Erythroblast (primary cell): ENCODE data around the gene FGF5.

Source experiments
- GATA1 ChIP-seq: IDR thresholded peaks from 2 replicates; pipeline ENCODE4 v1.6.1; 2011; ENCODE audit warnings: low read depth, mild to moderate bottlenecking, control low read depth, low read length, moderate library complexity
- POLR2A ChIP-seq: IDR thresholded peaks from 2 replicates; pipeline ENCODE4 v1.6.1; 2011; ENCODE audit warnings: mild to moderate bottlenecking, low read length

DNA sequence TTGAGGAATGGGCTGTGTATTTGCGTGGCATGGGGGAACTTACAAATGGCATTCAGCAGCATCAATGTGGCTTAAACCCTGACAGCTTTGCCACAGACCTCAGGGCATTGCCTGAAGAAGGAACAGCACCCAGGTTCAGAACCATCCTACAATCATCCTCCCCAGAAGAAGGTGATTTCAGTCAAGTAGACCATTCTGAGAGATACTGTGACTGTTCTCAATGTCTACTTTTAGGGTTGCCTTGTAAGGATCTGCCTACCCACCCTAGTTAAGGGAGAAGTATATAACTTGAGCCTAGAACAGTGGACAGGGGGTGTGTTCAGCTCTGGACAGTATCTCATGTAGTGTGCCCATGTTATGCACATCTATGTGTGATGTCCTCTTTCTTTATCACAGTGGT is 1.6 kb upstream of the FGF5 start:
- TF ChIP-seq POLR2A: no peak
- no peak for TF ChIP-seq GATA1
